ENCODE data around the gene SERINC5. TPM values are rescaled to one million over a fixed set of nuclear protein-coding genes. Genes with fewer than 3 reads are reported as not detected.

Gene SERINC5
- total RNA-seq, result 2.6 and 4.6 TPM in 2 replicates

DNA sequence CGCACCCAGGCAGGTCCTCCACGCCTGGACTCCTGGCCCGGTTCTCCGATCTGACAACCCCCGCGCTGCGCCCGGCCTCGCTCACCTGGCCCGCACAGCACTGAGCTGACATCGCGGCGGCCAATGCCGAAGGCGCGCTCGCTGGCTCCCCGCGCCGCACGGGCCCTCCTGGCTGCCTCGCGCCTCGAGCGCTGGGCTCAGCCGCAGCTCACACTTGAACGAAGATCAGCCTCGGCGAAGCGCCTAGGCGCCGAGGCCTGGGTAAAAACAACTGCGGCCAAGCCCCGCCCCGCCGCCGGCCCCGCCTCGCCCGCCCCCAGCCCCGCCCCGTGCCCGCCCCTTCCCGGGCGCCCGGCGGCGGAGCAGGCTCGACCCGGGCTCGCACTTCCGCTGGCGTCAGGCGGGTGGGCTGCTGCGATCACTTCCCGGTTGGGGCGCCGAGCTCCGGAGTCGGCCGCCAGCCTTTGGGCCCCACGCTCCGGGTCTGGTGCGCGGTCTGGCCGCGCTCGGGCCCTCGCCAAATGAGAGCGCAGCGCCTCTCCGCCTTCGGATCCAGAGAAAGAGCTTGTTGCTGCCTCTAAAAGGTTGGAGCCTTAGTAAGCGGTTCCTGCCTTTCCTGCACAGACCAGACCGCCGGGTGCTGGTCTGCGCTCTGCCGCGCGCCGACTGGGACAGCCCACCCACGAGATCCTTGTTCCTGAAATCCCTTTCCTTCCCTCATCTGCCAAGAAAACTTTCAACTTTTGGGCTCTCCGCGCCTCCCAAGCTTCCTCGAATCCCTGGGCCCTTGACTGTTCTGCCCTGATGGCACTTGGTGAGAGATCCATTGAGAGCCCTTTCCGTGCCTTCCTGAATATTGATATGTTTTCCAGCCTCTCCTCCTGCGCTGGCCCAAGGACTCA, at the start of gene SERINC5:
Gene SERINC5 (minus strand): TSS at position 238 of the 902 bp plus-strand sequence. CDS start 126 bp downstream, at position 112.

Other genes starting within 250 kb of the SERINC5 start
- gene THBS4, start 220.7 kb downstream of the SERINC5 start, total RNA-seq, result 0.18 TPM in 1 of 2 replicates, not detected in the other
- not detected in 2 replicates for gene SPZ1, start 64.0 kb upstream of the SERINC5 start, total RNA-seq
- 12.4 and 15.4 TPM in 2 replicates for gene ZFYVE16, start 152.0 kb upstream of the SERINC5 start, total RNA-seq
- gene FAM151B, start 232.1 kb upstream of the SERINC5 start, total RNA-seq, result 2.9 and 3.2 TPM in 2 replicates